NCI-H2171 treated with DMSO at 0.1 percent for 48 hours (cell line): Measurements from ENCODE around the gene SPSB1.
"Not testable (repeated sequence)": the region's sequence is repeated elsewhere in the genome, so short reads cannot be mapped to it uniquely, and the experiment has no call there.

Source experiments
- DNase-seq: peaks from one replicate; lab custom pipeline; 2025; lab: John Stamatoyannopoulos, UW

SPSB1 gene

GRCh38 chr1:9366943-9367780, 74.5 kb downstream of the SPSB1 start:
- no peak for DNase-seq

- DNase-seq, result no peak
Measured at GRCh38 chr1:9367806-9368205, 75.1 kb downstream of the SPSB1 start.

- DNase-seq, result no peak
Measured at GRCh38 chr1:9368356-9368755, 75.7 kb downstream of the SPSB1 start.

- no peak for DNase-seq
Measured at GRCh38 chr1:9369964-9370788, 77.5 kb downstream of the SPSB1 start.

GRCh38 chr1:9371391-9371935, 78.8 kb downstream of the SPSB1 start:
- DNase-seq, result peak; percentile 88

GRCh38 chr1:9371951-9372350, 79.3 kb downstream of the SPSB1 start:
- DNase-seq, result no peak

GRCh38 chr1:9373619-9374018, 80.9 kb downstream of the SPSB1 start:
- no peak for DNase-seq

GRCh38 chr1:9374748-9375341, 82.2 kb downstream of the SPSB1 start:
- no peak for DNase-seq

- no peak for DNase-seq
Measured at GRCh38 chr1:9375912-9376311, 83.2 kb downstream of the SPSB1 start.

- DNase-seq, result no peak
Measured at GRCh38 chr1:9376430-9376829, 83.7 kb downstream of the SPSB1 start.

GRCh38 chr1:9376886-9377333, 84.2 kb downstream of the SPSB1 start:
- no peak for DNase-seq

GRCh38 chr1:9378801-9379200, 86.1 kb downstream of the SPSB1 start:
- DNase-seq, result no peak

GRCh38 chr1:9380711-9381110, 88.0 kb downstream of the SPSB1 start:
- DNase-seq, result no peak

GRCh38 chr1:9382643-9383491, 90.2 kb downstream of the SPSB1 start:
- peak; percentile 70 for DNase-seq

- DNase-seq, result no peak
Measured at GRCh38 chr1:9384128-9384527, 91.4 kb downstream of the SPSB1 start.

GRCh38 chr1:9384751-9385245, 92.1 kb downstream of the SPSB1 start:
- DNase-seq, result no peak

GRCh38 chr1:9385392-9385791, 92.7 kb downstream of the SPSB1 start:
- not testable (repeated sequence) for DNase-seq

GRCh38 chr1:9385801-9386573, 93.3 kb downstream of the SPSB1 start:
- no peak for DNase-seq

GRCh38 chr1:9388335-9389180, 95.9 kb downstream of the SPSB1 start:
- peak; percentile 55 for DNase-seq
